ENCODE measurements around the gene PPM1B. TPM values are rescaled to one million over a fixed set of nuclear protein-coding genes. Genes with fewer than 3 reads are reported as not detected.
"Not testable (repeated sequence)": the region's sequence is repeated elsewhere in the genome, so short reads cannot be mapped to it uniquely, and the experiment has no call there.

Gene PPM1B
- total RNA-seq, 1 donor from 2014 or later: 32.2 TPM

DNA sequence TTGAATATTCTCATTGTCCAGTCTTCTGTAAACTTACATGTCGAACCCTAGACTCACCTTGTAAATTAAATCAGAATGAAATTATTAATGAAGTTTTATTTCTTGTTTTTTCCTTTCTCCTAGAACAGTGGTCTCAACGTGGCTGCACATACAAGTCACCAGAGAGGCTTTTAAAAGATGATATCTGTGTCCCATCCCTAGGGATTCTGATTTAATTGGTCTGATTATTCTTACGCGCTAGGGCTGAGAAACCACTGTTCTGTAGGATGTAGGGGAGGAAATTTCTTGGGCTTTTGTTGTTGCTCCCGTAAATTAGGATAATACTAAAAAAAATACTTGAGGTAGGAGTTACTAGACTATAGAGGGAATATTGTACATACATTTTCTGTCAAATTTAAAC lies 32.1 kb downstream of the PPM1B start:
- peaks cover 12% of the 10 kb centered on the region for H3K4me1 ChIP-seq
- no peak overlapping the region for H3K4me3 ChIP-seq
- no peaks in the 10 kb centered on the region for H3K27me3 ChIP-seq
- H3K36me3 ChIP-seq: peaks cover 0 to 4% of the 10 kb centered on the region in 2 donors
- no peak overlapping the region for H3K27ac ChIP-seq
- intact Hi-C loops (cut with DNase I): no loop called here
- TF ChIP-seq POLR2AphosphoS5 (IDR thresholded peaks at IDR 0.05; ENCODE audit: insufficient read depth in 1 of 2, low read depth in 1 of 2) (no peak), POLR2A (IDR thresholded peaks at IDR 0.05) (no peak)
- TF ChIP-seq, protein P1, sequence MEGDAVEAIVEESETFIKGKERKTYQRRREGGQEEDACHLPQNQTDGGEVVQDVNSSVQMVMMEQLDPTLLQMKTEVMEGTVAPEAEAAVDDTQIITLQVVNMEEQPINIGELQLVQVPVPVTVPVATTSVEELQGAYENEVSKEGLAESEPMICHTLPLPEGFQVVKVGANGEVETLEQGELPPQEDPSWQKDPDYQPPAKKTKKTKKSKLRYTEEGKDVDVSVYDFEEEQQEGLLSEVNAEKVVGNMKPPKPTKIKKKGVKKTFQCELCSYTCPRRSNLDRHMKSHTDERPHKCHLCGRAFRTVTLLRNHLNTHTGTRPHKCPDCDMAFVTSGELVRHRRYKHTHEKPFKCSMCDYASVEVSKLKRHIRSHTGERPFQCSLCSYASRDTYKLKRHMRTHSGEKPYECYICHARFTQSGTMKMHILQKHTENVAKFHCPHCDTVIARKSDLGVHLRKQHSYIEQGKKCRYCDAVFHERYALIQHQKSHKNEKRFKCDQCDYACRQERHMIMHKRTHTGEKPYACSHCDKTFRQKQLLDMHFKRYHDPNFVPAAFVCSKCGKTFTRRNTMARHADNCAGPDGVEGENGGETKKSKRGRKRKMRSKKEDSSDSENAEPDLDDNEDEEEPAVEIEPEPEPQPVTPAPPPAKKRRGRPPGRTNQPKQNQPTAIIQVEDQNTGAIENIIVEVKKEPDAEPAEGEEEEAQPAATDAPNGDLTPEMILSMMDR (IDR thresholded peaks at IDR 0.05): no peak
- no peaks in the 10 kb centered on the region for H3K9me3 ChIP-seq
- DNase-seq (ENCODE audit: extremely low spot score in 2 of 2): no peak

DNA sequence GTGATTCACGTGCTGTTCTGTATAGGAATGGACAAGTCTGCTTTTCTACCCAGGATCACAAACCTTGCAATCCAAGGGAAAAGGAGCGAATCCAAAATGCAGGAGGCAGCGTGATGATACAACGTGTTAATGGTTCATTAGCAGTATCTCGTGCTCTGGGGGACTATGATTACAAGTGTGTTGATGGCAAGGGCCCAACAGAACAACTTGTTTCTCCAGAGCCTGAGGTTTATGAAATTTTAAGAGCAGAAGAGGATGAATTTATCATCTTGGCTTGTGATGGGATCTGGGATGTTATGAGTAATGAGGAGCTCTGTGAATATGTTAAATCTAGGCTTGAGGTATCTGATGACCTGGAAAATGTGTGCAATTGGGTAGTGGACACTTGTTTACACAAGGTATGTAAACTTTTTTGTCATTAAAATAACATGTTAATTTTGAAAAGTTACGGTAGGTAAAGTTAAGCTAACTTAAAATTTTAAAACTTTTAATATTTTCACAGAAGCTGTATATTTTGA lies 33.0 kb downstream of the PPM1B start:
- intact Hi-C loops (cut with DNase I): no loop called here

DNA sequence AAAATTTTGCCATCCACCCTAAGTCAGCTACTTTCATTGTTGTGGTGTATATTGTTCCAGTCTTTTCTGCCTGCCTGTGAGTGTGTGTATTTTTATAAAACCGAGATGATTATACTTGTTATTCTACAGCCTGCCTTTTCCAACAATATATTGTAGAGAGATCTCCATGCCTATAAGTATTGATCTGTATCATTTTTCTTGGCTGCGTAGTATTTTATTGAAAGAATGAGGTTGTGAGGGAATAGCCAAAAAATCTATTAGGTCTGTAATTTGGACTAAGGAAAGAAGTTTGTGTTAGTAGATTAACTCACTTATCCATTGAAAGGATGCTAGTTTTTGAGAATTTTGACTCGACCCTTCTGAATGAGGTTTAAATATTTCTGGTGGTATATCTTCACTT lies 34.9 kb downstream of the PPM1B start:
- H3K9me3 ChIP-seq: no peaks in the 10 kb centered on the region
- peaks cover 12% of the 10 kb centered on the region for H3K4me1 ChIP-seq
- intact Hi-C loops (cut with DNase I): no loop called here
- peaks cover 0 to 4% of the 10 kb centered on the region in 2 donors for H3K36me3 ChIP-seq
- no peak for DNase-seq (ENCODE audit: extremely low spot score in 2 of 2)
- no peak overlapping the region for H3K27ac ChIP-seq
- H3K27me3 ChIP-seq: no peaks in the 10 kb centered on the region
- TF ChIP-seq POLR2AphosphoS5 (IDR thresholded peaks at IDR 0.05; ENCODE audit: insufficient read depth in 1 of 2, low read depth in 1 of 2) (no peak), POLR2A (IDR thresholded peaks at IDR 0.05) (no peak)
- TF ChIP-seq, protein P1 (IDR thresholded peaks at IDR 0.05): no peak
- H3K4me3 ChIP-seq: no peak overlapping the region

More for the DNA sequence above, 33.0 kb downstream of the PPM1B start:
- no peak overlapping the region for H3K4me3 ChIP-seq
- H3K9me3 ChIP-seq: no peaks in the 10 kb centered on the region
- TF ChIP-seq, protein P1 (IDR thresholded peaks at IDR 0.05): no peak
- TF ChIP-seq POLR2AphosphoS5 (IDR thresholded peaks at IDR 0.05; ENCODE audit: insufficient read depth in 1 of 2, low read depth in 1 of 2) (no peak), POLR2A (IDR thresholded peaks at IDR 0.05) (no peak)
- H3K4me1 ChIP-seq: peaks cover 12% of the 10 kb centered on the region
- H3K27ac ChIP-seq: no peak overlapping the region
- DNase-seq (ENCODE audit: extremely low spot score in 2 of 2): no peak
- no peaks in the 10 kb centered on the region for H3K27me3 ChIP-seq
- peaks cover 0 to 4% of the 10 kb centered on the region in 2 donors for H3K36me3 ChIP-seq

DNA sequence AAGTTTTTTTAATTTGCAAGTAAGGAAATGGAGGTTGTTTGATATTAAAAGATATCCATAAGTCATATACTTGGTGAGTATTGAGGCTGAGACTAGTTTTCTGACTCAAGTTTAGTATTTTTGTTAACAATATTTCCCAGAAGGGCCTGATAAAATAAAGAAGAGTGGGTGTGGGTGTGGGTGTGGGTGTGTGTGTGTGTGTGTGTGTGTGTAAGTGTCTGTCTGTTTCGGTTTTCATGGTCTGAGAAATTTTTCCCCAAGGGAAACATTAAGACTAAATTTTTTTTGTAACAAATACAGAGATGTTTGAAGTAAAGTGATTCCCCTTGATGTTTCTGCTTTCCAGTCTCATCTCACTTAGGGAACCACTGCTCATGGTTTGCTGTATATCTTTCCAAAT lies 36.5 kb downstream of the PPM1B start:
- intact Hi-C loops (cut with DNase I): no loop called here
- Histone ChIP-seq H3K27ac (no peak overlapping the region), H3K9me3 (no peaks in the 10 kb centered on the region), H3K4me3 (no peak overlapping the region), H3K4me1 (peaks cover 12% of the 10 kb centered on the region), H3K27me3 (no peaks in the 10 kb centered on the region), H3K36me3 (peaks cover 0 to 14% of the 10 kb centered on the region in 2 donors)
- TF ChIP-seq, protein P1 (IDR thresholded peaks at IDR 0.05): no peak
- no peak for TF ChIP-seq POLR2AphosphoS5 (IDR thresholded peaks at IDR 0.05; ENCODE audit: insufficient read depth in 1 of 2, low read depth in 1 of 2)
- TF ChIP-seq POLR2A (IDR thresholded peaks at IDR 0.05): no peak
- no peak for DNase-seq (ENCODE audit: extremely low spot score in 2 of 2)

DNA sequence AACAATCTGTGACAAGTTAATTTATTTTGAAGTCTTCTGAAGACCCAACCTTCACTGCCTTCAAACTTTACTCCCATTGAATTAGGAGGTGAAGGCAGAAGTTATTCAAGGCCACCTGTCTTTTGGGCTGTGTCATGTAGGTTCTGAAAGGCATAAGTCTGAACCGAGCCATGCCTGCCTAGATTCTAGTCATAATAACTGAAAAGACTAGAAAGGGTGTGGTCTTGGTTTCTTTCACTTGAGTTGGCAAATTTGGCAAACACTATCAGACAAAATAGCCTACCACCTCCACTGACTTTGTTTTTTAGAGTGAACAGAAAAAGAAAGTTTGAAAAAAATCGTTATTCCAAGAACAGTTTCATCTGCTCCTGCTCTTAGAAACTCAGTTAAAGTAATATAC lies 38.4 kb downstream of the PPM1B start:
- Histone ChIP-seq H3K9me3 (no peaks in the 10 kb centered on the region), H3K4me1 (peaks cover 5% of the 10 kb centered on the region), H3K4me3 (no peak overlapping the region), H3K27me3 (no peaks in the 10 kb centered on the region), H3K36me3 (peaks cover 0 to 26% of the 10 kb centered on the region in 2 donors), H3K27ac (no peak overlapping the region)
- TF ChIP-seq POLR2A (IDR thresholded peaks at IDR 0.05) (no peak), POLR2AphosphoS5 (IDR thresholded peaks at IDR 0.05; ENCODE audit: insufficient read depth in 1 of 2, low read depth in 1 of 2) (no peak)
- TF ChIP-seq, protein P1 (IDR thresholded peaks at IDR 0.05): no peak
- intact Hi-C loops (cut with DNase I): no loop called here
- no peak for DNase-seq (ENCODE audit: extremely low spot score in 2 of 2)

DNA sequence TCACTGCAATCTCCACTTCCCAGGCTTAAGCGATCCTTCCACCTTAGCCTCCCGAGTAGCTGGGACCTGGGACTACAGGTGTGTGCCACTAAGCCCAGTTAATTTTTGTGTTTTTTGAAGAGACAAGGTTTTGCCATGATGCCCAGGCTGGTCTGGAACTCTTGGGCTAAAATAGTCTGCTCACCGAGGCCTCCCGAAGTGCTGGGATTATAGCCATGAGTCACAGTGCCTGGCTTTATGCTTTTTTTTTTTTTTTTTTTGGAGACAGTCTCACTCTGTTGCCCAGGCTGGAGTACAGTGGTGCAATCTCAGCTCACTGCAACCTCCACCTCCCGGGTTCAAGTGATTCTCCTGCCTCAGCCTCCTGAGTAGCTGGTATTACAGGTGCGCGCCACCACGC lies 39.0 kb downstream of the PPM1B start:
- H3K4me1 ChIP-seq; H3K27me3 ChIP-seq; intact Hi-C loops (cut with DNase I); H3K9me3 ChIP-seq; H3K27ac ChIP-seq; H3K4me3 ChIP-seq; DNase-seq (ENCODE audit: extremely low spot score in 2 of 2): not testable (repeated sequence)
- H3K36me3 ChIP-seq: peaks cover 0 to 26% of the 10 kb centered on the region in 2 donors
